HL-60/S4 treated with retinoic acid at 250 ng/mL for 4 days and 3 days (cell line): ENCODE measurements around the gene CFAP45.
"Not testable (repeated sequence)": the region's sequence is repeated elsewhere in the genome, so short reads cannot be mapped to it uniquely, and the experiment has no call there.

Experiments used
- in situ Hi-C: fragments of 300-500 bp; cut with MboI; formaldehyde crosslinking; loops from 2 replicates; pipeline ENCODE4 v1.7.0; 2022; ENCODE audit warnings: low sequenced_read_pairs

Gene CFAP45

GRCh38 chr1:159908031-159908940, 8.3 kb upstream of the CFAP45 start:
- in situ Hi-C loops, result no loop called here

GRCh38 chr1:159906960-159907359, 7.0 kb upstream of the CFAP45 start:
- in situ Hi-C loops, result no loop called here

DNA sequence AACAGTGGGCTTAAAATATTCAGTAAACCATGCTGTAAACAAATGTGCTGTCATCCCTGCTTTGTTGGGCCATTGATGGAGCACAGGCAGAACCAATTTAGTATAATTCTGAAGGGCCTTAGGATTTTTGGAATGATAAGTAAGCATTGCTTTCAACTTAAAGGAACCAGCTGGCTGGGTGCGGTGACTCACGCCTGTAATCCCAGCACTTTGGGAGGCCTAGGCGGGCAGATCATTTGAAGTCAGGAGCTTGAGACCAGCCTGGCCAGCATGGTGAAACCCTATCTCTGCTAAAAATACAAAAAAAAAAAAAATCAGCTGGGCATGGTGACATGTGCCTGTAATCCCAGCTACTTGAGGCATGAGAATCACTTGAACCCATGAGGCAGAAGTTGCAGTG, 4.1 kb upstream of the CFAP45 start:
- in situ Hi-C loops, result not testable (repeated sequence)

- in situ Hi-C loops, result no loop called here
Observed at GRCh38 chr1:159902541-159902940, 2.6 kb upstream of the CFAP45 start.

DNA sequence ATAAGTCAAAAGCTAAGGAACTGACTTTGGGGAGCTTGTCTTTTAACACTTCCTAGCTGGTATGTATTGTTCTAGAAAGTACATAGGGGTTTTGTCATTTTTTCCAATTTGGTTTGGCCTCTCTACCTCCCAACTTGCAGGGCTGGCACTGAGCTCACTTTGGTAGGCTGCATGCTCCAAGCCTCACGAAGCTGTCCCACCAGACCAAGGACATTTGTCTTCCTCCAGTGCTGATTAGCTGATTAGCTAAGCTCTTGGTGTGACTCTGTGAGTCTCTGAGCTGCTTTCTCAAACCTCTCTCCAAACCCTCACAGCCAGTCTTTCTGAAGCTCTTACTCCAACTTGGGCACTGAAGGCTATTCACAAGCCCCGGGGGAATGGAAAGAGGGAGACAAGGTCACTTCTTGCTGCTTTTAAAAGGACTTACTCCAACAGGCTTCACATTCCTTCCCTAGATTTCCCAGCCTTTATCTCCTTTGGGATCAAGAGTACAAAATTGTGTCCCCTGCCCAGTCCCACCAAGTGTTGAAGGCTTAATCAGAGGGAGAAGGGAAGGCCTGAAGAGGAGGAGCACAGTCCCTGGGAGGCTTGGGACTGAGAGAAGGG, 893 bp upstream of the CFAP45 start:
- in situ Hi-C loops, result no loop called here

GRCh38 chr1:159899634-159900033, 331 bp downstream of the CFAP45 start:
- in situ Hi-C loops, result loop anchor here (10.0 kb wide), 1 partner anchor 105 kb away; no protein-coding TSS in a partner anchor

DNA sequence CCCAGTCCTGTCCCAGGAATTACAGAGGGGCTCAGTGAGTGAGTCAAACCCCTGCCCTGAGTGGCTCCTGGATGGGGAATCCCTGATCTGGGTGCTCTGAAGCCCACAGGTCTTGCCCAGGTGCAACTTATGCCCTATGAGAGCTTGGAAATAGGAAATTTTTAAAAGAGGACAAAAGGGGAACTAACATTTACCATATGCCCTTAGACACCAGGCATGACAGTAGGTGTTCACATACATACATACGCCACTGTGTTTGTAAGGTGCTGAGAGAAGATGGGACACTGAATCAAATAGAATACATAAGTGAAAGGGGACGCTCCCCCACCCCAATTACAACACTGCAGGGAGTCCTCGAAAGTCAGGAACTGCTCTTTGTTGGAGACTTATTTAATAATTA, 1.4 kb downstream of the CFAP45 start:
- in situ Hi-C loops, result loop anchor here (10.0 kb wide), 1 partner anchor 104 kb away; no protein-coding TSS in a partner anchor

DNA sequence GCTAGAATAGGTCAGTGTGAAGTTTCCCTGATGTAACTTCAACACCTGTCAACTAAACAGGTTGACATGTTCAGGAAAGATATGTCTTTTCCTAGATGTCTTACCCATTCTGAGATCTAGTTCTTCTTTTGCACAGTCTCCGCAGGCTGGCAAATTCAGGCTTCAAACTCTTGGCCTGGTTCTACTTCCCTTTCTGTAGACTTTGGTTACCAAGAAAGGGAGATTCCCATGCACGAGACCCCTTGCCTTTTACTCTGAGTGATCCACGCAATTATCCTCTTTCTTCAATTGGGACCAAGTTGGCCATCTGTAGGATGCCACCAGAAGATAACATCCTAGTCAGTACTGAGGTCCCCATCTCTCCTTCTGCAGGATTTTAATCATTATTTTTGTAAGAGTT, 2.0 kb downstream of the CFAP45 start:
- in situ Hi-C loops, result loop anchor here (10.0 kb wide), 1 partner anchor 103 kb away; no protein-coding TSS in a partner anchor

DNA sequence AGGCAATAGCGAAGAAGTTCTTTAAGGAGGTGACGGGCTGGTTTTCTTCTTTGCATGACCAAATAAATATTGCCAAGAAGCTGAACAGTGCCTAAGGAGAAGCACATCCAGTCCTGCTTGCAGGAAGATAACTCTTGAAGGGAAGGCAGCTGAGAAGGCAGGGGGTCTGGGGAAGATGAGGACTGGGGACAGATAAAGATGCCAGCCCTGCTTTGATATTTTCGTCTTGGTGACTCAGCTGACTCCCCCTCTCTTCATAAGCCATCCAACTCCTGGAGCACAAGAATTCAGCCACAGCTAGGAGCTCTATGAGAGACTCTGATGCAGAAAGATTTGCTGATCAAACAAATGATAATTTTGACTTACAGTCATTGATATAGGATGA, 3.4 kb downstream of the CFAP45 start:
- in situ Hi-C loops, result loop anchor here (10.0 kb wide), 1 partner anchor 102 kb away; no protein-coding TSS in a partner anchor

- in situ Hi-C loops, result loop anchor here (10.0 kb wide), 1 partner anchor 101 kb away; no protein-coding TSS in a partner anchor
Observed at GRCh38 chr1:159895836-159896545, 4.0 kb downstream of the CFAP45 start.

- in situ Hi-C loops, result loop anchor here (10.0 kb wide), 1 partner anchor 100 kb away; no protein-coding TSS in a partner anchor
Observed at GRCh38 chr1:159895286-159895685, 4.7 kb downstream of the CFAP45 start.

DNA sequence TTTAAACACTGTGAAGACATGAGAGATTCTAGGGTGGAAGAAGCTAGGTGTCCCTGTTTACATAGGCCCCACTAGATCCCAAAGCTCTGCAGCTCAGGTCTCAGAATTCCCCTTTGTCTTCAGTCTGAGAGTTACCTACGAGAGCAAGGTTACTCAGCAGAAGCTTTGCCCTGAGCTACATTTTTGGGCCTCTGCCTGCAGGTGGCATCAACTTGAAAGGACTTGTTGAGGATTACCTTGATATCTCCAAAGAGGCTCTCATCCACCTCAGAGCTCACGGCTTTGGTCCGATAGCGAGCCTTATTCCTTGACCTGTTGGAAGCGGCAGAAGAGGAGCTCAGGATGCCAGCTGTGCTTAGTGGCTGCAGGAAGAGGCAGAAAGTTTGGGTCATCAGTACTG, 7.0 kb downstream of the CFAP45 start:
- in situ Hi-C loops, result loop anchor here (10.0 kb wide), 1 partner anchor 98 kb away; no protein-coding TSS in a partner anchor

GRCh38 chr1:159891275-159892157, 8.4 kb downstream of the CFAP45 start:
- in situ Hi-C loops, result loop anchor here (10.0 kb wide), 1 partner anchor 97 kb away; no protein-coding TSS in a partner anchor

DNA sequence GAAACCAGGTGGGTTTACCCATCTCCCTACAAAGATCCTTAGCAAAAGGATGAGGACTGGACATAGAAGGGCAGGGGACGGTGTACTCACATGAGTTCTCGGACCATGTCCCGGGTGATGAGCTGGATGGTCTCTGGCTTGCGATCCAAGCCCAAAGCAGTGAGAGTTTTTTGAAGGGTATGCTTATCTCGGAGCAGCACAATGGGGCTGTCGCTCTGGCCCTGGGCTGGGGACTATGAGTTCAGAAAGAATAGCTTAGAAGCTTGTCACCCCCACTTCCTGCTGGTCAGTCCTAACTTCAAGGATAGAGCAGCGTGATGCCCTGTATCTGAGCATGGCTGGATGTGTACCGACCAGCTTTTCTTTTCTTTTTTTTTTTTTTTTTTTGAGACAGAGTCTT, 9.6 kb downstream of the CFAP45 start:
- in situ Hi-C loops, result loop anchor here (10.0 kb wide), 1 partner anchor 96 kb away; no protein-coding TSS in a partner anchor

GRCh38 chr1:159889821-159890252, 10.1 kb downstream of the CFAP45 start:
- in situ Hi-C loops, result loop anchor here (10.0 kb wide), 1 partner anchor 95 kb away; no protein-coding TSS in a partner anchor

DNA sequence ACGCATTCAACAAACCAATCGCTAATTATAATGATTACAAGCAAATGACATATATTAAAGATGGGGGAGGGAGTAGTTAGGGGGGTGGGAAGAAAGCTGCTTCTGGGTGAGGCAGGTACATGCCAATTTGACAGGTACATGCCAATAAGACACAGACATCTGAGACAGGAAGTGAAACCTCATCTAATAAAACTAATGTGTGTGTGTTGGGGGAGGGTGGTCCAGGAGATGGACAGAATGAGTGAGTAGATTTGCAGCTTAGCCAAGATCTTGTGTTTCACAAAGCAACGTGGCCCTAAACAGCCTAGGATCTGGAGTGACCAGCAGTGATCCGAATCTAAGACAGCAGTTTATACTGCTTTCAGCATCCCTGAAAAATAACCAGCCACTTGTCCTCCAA, 10.8 kb downstream of the CFAP45 start:
- in situ Hi-C loops, result no loop called here

GRCh38 chr1:159884296-159884695, 15.7 kb downstream of the CFAP45 start:
- in situ Hi-C loops, result no loop called here

- in situ Hi-C loops, result no loop called here
Observed at GRCh38 chr1:159883134-159883533, 16.8 kb downstream of the CFAP45 start.

DNA sequence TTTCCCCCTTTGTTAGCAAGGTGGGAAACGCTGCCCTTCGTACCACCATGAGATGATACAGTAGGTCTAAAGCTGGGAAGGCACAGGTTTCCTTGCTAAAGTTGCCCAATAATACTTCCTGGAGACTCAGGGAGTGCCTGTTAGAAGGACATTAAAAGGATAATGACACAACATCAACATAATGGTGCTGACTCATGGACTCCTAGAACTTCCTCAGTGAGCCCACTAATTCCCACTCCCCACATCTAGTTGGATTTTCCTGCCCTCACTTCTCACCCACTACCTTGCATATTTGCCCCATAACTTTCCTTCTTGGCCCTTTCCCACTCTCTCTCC, 17.5 kb downstream of the CFAP45 start:
- in situ Hi-C loops, result no loop called here
